Stimulated activated memory B cell treated with anti-CD40 and anti-IgM and Interleukin-4, amounts not matched to agents 10 μg/mL and 1 μg/mL and 100 μg/mL, for 72 hours (primary cell): ENCODE data around the gene PNKD.

Experiments
- ATAC-seq: fragments of 150-1000 bp; cut with Tn5 transposase; 2 replicates; pipeline ENCODE4 v1.10.0; 2021
- H3K27ac Mint-ChIP-seq: one replicate; pipeline ENCODE4 v1.8.0; 2022; ENCODE audit warnings: mild to moderate bottlenecking, mixed read lengths
- H3K27me3 Mint-ChIP-seq: one replicate; pipeline ENCODE4 v1.8.0; 2022; ENCODE audit warnings: mixed read lengths
- H3K36me3 Mint-ChIP-seq: one replicate; pipeline ENCODE4 v1.8.0; 2022; ENCODE audit warnings: mixed read lengths
- H3K4me1 Mint-ChIP-seq: one replicate; pipeline ENCODE4 v1.8.0; 2022; ENCODE audit warnings: mixed read lengths
- H3K4me3 Mint-ChIP-seq: one replicate; pipeline ENCODE4 v1.8.0; 2022; ENCODE audit warnings: mild to moderate bottlenecking, moderate library complexity, mixed read lengths
- H3K9me3 Mint-ChIP-seq: one replicate; pipeline ENCODE4 v1.8.0; 2022; ENCODE audit warnings: mixed read lengths

The PNKD gene

GRCh38 chr2:218326315-218326714, 56.0 kb downstream of the PNKD start:
- no peaks in the 10 kb centered on the region for H3K9me3 Mint-ChIP-seq
- no peak overlapping the region for H3K27ac Mint-ChIP-seq
- H3K27me3 Mint-ChIP-seq, result peaks cover 8% of the 10 kb centered on the region
- no peaks in the 10 kb centered on the region for H3K36me3 Mint-ChIP-seq
- no peak for ATAC-seq
- no peak overlapping the region for H3K4me3 Mint-ChIP-seq
- H3K4me1 Mint-ChIP-seq, result peaks cover 62% of the 10 kb centered on the region

DNA sequence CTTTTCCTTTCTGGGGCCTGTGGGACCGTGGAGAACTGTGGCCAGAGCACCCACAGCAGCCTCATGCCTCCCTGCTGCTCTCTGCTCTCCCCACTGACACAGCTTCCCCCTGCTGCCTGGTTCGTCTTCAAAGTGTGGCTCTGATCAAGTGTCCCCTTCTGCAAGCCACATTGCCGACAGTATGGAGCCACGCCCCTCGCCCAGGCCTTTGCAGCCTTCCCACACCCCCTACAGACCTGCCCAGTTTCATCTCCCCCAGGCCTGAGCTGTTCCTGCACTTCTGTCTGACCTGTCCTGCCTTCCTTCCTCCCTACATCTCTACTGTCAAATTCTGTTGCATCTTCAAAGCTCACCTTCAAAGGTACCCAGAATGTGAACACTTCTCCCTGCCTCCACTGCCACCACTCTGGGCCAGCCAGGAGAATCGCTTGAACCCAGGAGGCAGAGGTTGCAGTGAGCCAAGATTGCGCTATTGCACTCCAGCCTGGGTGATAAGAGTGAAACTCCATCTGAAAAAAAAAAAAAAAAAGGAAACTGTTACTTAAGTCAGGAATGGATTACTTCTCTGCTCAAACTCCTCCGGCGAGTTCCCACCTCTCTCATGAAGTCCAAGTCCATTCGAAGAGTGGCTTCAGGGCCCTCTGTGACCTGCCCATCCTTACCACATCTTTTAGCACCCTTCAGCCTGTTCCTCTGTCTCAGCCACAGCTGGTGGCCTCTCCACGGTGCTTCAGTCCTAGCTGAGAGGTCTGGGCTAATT, 57.3 kb downstream of the PNKD start:
- Mint-ChIP-seq H3K4me1 (peaks cover 64% of the 10 kb centered on the region), H3K27ac (peak overlapping the region; percentile 92)

GRCh38 chr2:218328294-218328693, 58.0 kb downstream of the PNKD start:
- Mint-ChIP-seq H3K9me3 (no peaks in the 10 kb centered on the region), H3K27me3 (peaks cover 8% of the 10 kb centered on the region), H3K27ac (peak overlapping the region; percentile 92), H3K4me3 (no peak overlapping the region), H3K4me1 (peaks cover 67% of the 10 kb centered on the region), H3K36me3 (no peaks in the 10 kb centered on the region)
- ATAC-seq, result no peak

More for the DNA sequence above, 57.3 kb downstream of the PNKD start:
- H3K27me3 Mint-ChIP-seq, result peaks cover 8% of the 10 kb centered on the region
- H3K9me3 Mint-ChIP-seq, result no peaks in the 10 kb centered on the region
- H3K36me3 Mint-ChIP-seq, result no peaks in the 10 kb centered on the region
- ATAC-seq, result no peak
- H3K4me3 Mint-ChIP-seq, result peak overlapping the region; percentile 4

GRCh38 chr2:218329027-218329825, 58.9 kb downstream of the PNKD start:
- Mint-ChIP-seq H3K9me3 (peaks cover 3% of the 10 kb centered on the region), H3K27ac (peak overlapping the region; percentile 92), H3K4me1 (peaks cover 64% of the 10 kb centered on the region), H3K36me3 (no peaks in the 10 kb centered on the region), H3K4me3 (peak overlapping the region; percentile 66), H3K27me3 (no peaks in the 10 kb centered on the region)
- peak; percentile 66 for ATAC-seq

DNA sequence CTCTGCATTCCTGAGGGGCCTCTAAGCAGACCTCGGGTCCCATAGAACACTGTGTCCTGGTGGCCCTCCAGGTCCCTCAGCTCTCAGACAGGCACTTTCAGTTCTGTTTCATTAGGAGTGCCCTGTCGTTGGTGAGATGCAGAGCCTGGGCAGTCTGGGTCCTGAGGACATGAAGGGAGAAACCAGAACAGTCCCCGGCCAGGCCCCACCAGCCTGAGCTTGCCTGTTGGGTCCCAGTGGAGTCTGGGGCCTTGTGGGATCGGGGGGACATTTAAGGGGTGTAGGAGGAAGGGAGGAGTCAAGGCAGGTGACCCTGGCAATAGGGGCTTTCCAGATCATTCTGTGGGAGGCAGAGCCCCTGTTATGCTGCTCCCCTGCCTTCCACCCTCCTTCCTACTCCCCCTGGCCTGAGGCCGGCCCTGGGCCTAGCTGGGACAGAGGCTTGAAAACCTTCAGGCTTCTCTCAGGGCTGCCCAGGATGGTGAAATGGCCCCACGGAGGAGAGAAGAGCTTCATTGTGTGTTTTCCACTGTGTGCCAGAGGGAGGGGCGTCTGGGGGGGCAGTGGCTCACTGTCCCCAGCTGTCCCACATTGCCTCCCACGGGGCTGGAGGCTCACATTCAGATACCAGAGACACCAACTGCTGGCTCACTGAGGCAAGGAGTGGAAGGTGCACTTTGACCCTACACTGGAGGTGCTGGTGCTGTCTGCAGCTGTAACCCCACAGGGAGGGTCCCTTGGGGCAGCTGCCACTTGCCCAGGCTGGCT, 59.7 kb downstream of the PNKD start:
- H3K36me3 Mint-ChIP-seq, result no peaks in the 10 kb centered on the region
- H3K4me3 Mint-ChIP-seq, result peak overlapping the region; percentile 66
- H3K4me1 Mint-ChIP-seq, result peaks cover 68% of the 10 kb centered on the region
- H3K27me3 Mint-ChIP-seq, result no peaks in the 10 kb centered on the region
- peaks cover 3% of the 10 kb centered on the region for H3K9me3 Mint-ChIP-seq
- H3K27ac Mint-ChIP-seq, result peak overlapping the region; percentile 92
- ATAC-seq, result peak; percentile 82

DNA sequence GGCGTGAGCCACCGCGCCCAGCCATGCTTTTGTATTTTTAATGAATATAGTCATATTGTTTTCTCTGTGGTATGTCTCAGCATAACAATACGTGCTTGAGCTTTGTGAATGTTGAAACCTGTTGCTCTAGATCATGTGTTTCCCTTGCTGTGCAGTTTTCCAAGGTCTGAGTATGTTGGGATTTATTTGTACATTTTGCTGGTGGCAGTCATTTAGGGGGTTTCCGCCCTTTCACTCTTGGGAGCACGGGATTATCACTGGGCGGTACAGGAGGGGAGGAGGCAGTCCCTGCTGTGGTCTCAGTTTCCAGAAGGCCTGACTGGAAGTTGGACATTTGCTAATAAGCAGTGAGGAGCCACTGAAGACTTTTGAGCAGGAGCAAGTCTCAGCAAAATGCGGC, 61.4 kb downstream of the PNKD start:
- peaks cover 68% of the 10 kb centered on the region for H3K4me1 Mint-ChIP-seq
- ATAC-seq, result no peak
- peaks cover 3% of the 10 kb centered on the region for H3K9me3 Mint-ChIP-seq
- peak overlapping the region; percentile 4 for H3K27ac Mint-ChIP-seq
- no peaks in the 10 kb centered on the region for H3K36me3 Mint-ChIP-seq
- H3K4me3 Mint-ChIP-seq, result no peak overlapping the region
- no peaks in the 10 kb centered on the region for H3K27me3 Mint-ChIP-seq

DNA sequence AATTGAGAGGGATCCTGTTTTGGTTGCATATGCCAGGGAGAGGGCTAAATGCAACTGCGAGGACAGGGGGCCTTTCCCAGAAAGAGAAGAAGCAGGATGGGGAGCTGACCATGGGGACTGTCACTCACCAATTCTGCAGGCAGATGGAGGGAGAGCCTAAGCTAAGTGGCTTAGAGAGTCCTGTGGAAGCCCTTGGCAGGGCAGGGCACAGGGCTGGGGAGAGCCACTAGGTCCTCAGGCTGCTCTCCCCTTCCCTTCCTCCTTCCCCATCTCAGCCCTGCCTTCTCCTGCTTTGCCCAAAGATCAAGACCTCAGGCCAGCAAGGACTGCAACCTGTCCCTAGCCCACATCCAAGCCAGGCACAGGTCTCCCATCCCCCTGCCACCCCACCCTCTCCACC, 62.0 kb downstream of the PNKD start:
- no peaks in the 10 kb centered on the region for H3K36me3 Mint-ChIP-seq
- no peaks in the 10 kb centered on the region for H3K27me3 Mint-ChIP-seq
- ATAC-seq, result no peak
- peaks cover 3% of the 10 kb centered on the region for H3K9me3 Mint-ChIP-seq
- peaks cover 67% of the 10 kb centered on the region for H3K4me1 Mint-ChIP-seq
- no peak overlapping the region for H3K4me3 Mint-ChIP-seq
- H3K27ac Mint-ChIP-seq, result peak overlapping the region; percentile 33

DNA sequence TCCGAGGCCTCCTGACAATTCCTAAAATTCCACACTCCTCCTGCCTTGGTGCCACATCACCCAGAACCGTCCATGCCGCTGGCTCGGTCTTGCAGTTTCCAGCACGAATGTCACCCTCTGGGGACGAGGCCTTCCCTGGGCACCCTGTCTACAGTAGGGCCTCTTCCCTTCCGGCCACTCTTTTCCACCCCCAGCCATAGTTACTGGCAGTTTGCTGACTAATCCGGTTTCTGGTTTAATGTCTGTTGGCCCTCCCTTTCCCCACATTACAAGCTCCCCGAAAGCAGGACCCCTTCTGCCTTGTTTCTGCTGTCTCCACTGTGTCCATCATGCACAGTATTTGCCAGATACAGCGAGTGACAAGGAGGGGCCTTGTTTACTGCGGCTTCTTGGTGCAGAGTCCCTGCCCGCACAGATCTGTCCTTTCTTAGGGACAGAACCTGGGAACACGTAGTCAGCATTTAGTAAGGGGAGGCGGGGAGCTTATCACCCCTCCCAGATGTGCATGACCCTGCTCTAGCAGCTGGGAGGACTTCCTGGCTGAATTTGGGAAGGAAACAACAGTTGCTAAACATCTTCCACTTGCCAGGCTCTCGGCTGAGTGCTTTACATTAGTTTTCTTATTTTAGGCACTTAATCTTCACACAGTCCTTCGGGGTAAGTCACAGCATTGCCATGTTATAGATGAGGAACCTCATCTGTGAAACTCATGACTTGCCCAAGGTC, 62.8 kb downstream of the PNKD start:
- no peak for ATAC-seq
- Mint-ChIP-seq H3K9me3 (peaks cover 3% of the 10 kb centered on the region), H3K4me1 (peaks cover 60% of the 10 kb centered on the region), H3K4me3 (peak overlapping the region; percentile 40), H3K27me3 (no peaks in the 10 kb centered on the region), H3K36me3 (no peaks in the 10 kb centered on the region), H3K27ac (peak overlapping the region; percentile 33)

GRCh38 chr2:218334531-218334930, 64.2 kb downstream of the PNKD start:
- H3K27ac Mint-ChIP-seq, result no peak overlapping the region
- H3K36me3 Mint-ChIP-seq, result no peaks in the 10 kb centered on the region
- H3K27me3 Mint-ChIP-seq, result no peaks in the 10 kb centered on the region
- H3K4me3 Mint-ChIP-seq, result no peak overlapping the region
- no peak for ATAC-seq
- peaks cover 45% of the 10 kb centered on the region for H3K4me1 Mint-ChIP-seq
- peaks cover 3% of the 10 kb centered on the region for H3K9me3 Mint-ChIP-seq

GRCh38 chr2:218340656-218341055, 70.3 kb downstream of the PNKD start:
- Mint-ChIP-seq H3K4me1 (no peaks in the 10 kb centered on the region), H3K4me3 (no peak overlapping the region), H3K27me3 (no peaks in the 10 kb centered on the region), H3K9me3 (no peaks in the 10 kb centered on the region), H3K36me3 (no peaks in the 10 kb centered on the region), H3K27ac (no peak overlapping the region)
- ATAC-seq, result no peak

- Mint-ChIP-seq H3K4me3 (no peak overlapping the region), H3K4me1 (no peaks in the 10 kb centered on the region), H3K9me3 (no peaks in the 10 kb centered on the region), H3K36me3 (peaks cover 3% of the 10 kb centered on the region), H3K27ac (no peak overlapping the region), H3K27me3 (no peaks in the 10 kb centered on the region)
- ATAC-seq, result no peak
These were observed 71.1 kb downstream of the PNKD start for GRCh38 chr2:218341381-218341780.

- no peaks in the 10 kb centered on the region for H3K27me3 Mint-ChIP-seq
- no peak overlapping the region for H3K4me3 Mint-ChIP-seq
- no peak overlapping the region for H3K27ac Mint-ChIP-seq
- no peak for ATAC-seq
- no peaks in the 10 kb centered on the region for H3K9me3 Mint-ChIP-seq
- H3K36me3 Mint-ChIP-seq, result peaks cover 6% of the 10 kb centered on the region
- no peaks in the 10 kb centered on the region for H3K4me1 Mint-ChIP-seq
These were observed 72.5 kb downstream of the PNKD start for GRCh38 chr2:218342837-218343236.

- ATAC-seq, result no peak
- H3K4me3 Mint-ChIP-seq, result no peak overlapping the region
- no peaks in the 10 kb centered on the region for H3K9me3 Mint-ChIP-seq
- H3K4me1 Mint-ChIP-seq, result no peaks in the 10 kb centered on the region
- no peak overlapping the region for H3K27ac Mint-ChIP-seq
- H3K27me3 Mint-ChIP-seq, result no peaks in the 10 kb centered on the region
- H3K36me3 Mint-ChIP-seq, result peaks cover 6% of the 10 kb centered on the region
These were observed 73.3 kb downstream of the PNKD start for GRCh38 chr2:218343591-218343990.

- Mint-ChIP-seq H3K4me1 (no peaks in the 10 kb centered on the region), H3K27ac (no peak overlapping the region), H3K9me3 (no peaks in the 10 kb centered on the region), H3K4me3 (no peak overlapping the region), H3K27me3 (no peaks in the 10 kb centered on the region), H3K36me3 (peaks cover 6% of the 10 kb centered on the region)
- ATAC-seq, result no peak
These were observed 73.9 kb downstream of the PNKD start for GRCh38 chr2:218344090-218344754.
